Ishikawa (cell line): ENCODE data around the gene PCCB.

Experiments
- CEBPB ChIP-seq: IDR thresholded peaks from 2 replicates; pipeline ENCODE4 v1.6.1; 2012
- CREB1 ChIP-seq: IDR thresholded peaks from 2 replicates; pipeline ENCODE4 v1.6.1; 2012; ENCODE audit warnings: low read depth
- TCF12 ChIP-seq: IDR thresholded peaks from 2 replicates; pipeline ENCODE4 v1.6.1; 2012; ENCODE audit warnings: low read depth
- TEAD4 ChIP-seq: IDR thresholded peaks from 2 replicates; pipeline ENCODE4 v1.6.1; 2012
- YY1 ChIP-seq: IDR thresholded peaks from 2 replicates; pipeline ENCODE4 v1.6.1; 2012; ENCODE audit warnings: low read depth

- TF ChIP-seq CEBPB = no peak
- no peak for TF ChIP-seq TCF12
- no peak for TF ChIP-seq YY1
- TF ChIP-seq TEAD4 = no peak
- TF ChIP-seq CREB1 = no peak
These were observed 42.4 kb downstream of the PCCB start for GRCh38 chr3:136292500-136292899.
